Endothelial cell of umbilical vein (primary cell): ENCODE data around the gene HOMER1. TPM values are rescaled to one million over a fixed set of nuclear protein-coding genes. Genes with fewer than 3 reads are reported as not detected.

ENCODE experiments used
- BruUV-seq: library from RNA; stranded (reverse); fragments of 400-500 nt; replicated peaks from 2 replicates; lab custom pipeline; 2021; lab: Mats Ljungman, UMichigan
- CTCF ChIA-PET: fragments of 300-600, 350-600 bp; sonication (Branson Sonifier 250); formaldehyde crosslinking; loops from one replicate; lab custom pipeline; 2021; ENCODE audit warnings: antibody characterized with exemption, inconsistent platforms; lab: Charles Lee
- POLR2A ChIA-PET: fragments of 300-600, 350-600 bp; sonication (Branson Sonifier 250); formaldehyde crosslinking; loops from one replicate; lab custom pipeline; 2021; ENCODE audit warnings: antibody characterized with exemption, inconsistent platforms; lab: Charles Lee
- DNase-seq: peaks from one replicate; pipeline ENCODE4 v3.0.0-alpha.2; 2011; ENCODE audit warnings: low read depth, low spot score
- FAIRE-seq: peaks from 2 replicates; lab custom pipeline; 2011; peaks lifted over from hg19 to GRCh38; lab: Jason Lieb, UNC
- H2AFZ ChIP-seq: 2 replicates; pipeline ENCODE4 v1.6.0; 2012; ENCODE audit warnings: low read depth, low read length, control low read depth, inconsistent platforms
- H3K27ac ChIP-seq: 2 replicates; pipeline ENCODE4 v1.5.1; 2011; ENCODE audit warnings: low read depth, mild to moderate bottlenecking, control low read depth, low read length, moderate library complexity; ENCODE audit not compliant: insufficient read depth
- H3K27me3 ChIP-seq, 2 experiments: 2 replicates each; pipeline versions ENCODE4 v1.6.0 to v1.6.1; 2011; ENCODE audit warnings: low read length in 2 of 2, mixed read lengths in 1 of 2; ENCODE audit not compliant: control insufficient read depth in 2 of 2, insufficient read depth in 2 of 2
- H3K36me3 ChIP-seq, 2 experiments: 2 replicates in 1 of 2; 3 replicates in 1 of 2; pipeline ENCODE4 v1.5.1; 2011; ENCODE audit warnings: low read length in 2 of 2, mild to moderate bottlenecking in 1 of 2, moderate library complexity in 1 of 2; ENCODE audit not compliant: control insufficient read depth in 2 of 2, insufficient read depth in 2 of 2; ENCODE audit errors: extremely low read depth in 1 of 2
- H3K4me1 ChIP-seq: 3 replicates; pipeline ENCODE4 v1.5.1; 2011; ENCODE audit warnings: mild to moderate bottlenecking, low read length; ENCODE audit not compliant: control insufficient read depth, insufficient read depth; ENCODE audit errors: extremely low read depth
- H3K4me2 ChIP-seq: 2 replicates; pipeline ENCODE4 v1.6.1; 2011; ENCODE audit warnings: low read length, control low read depth, mixed read lengths; ENCODE audit not compliant: insufficient read depth
- H3K4me3 ChIP-seq, 3 experiments: fragments of 200-600 bp in 1 of 3; sonication (generic), shearing (Covaris generic) in 1 of 3; replicated peaks in 1 of 3; 2 replicates each; pipeline ENCODE4 v1.5.1; 2011 to 2016; ENCODE audit warnings: control low read depth in 3 of 3, low read length in 3 of 3, mild to moderate bottlenecking in 2 of 3, inconsistent platforms in 1 of 3, low read depth in 1 of 3, moderate library complexity in 1 of 3; ENCODE audit not compliant: insufficient read depth in 1 of 3
- H3K79me2 ChIP-seq: 2 replicates; pipeline ENCODE4 v1.6.0; 2012; ENCODE audit warnings: low read length, inconsistent platforms; ENCODE audit not compliant: control insufficient read depth, insufficient read depth
- H3K9ac ChIP-seq: replicated peaks from 2 replicates; pipeline ENCODE3; 2011; ENCODE audit warnings: low read length, control low read depth; ENCODE audit not compliant: insufficient read depth; ENCODE audit errors: extremely low read depth
- H3K9me1 ChIP-seq: replicated peaks from 3 replicates; pipeline ENCODE4 v1.6.0; 2011; ENCODE audit warnings: mild to moderate bottlenecking, low read length; ENCODE audit not compliant: control insufficient read depth, insufficient read depth; ENCODE audit errors: extremely low read depth
- H3K9me3 ChIP-seq: replicated peaks from 2 replicates; pipeline ENCODE4 v1.5.1; 2012; ENCODE audit warnings: low read length, inconsistent platforms; ENCODE audit not compliant: control insufficient read depth, insufficient read depth
- H4K20me1 ChIP-seq: replicated peaks from 2 replicates; pipeline ENCODE3; 2011; ENCODE audit warnings: mild to moderate bottlenecking, low read length; ENCODE audit not compliant: control insufficient read depth, insufficient read depth; ENCODE audit errors: extremely low read depth
- CTCF ChIP-seq, 2 donors: IDR thresholded peaks; 1 replicate in 1 of 2; 2 replicates in 1 of 2; pipeline ENCODE4 v1.5.1; 2011; ENCODE audit warnings: low read length in 2 of 2, mild to moderate bottlenecking in 2 of 2, moderate library complexity in 2 of 2, control low read depth in 1 of 2, inconsistent platforms in 1 of 2, low read depth in 1 of 2; ENCODE audit not compliant: insufficient read depth in 1 of 2; ENCODE audit errors: extremely low read depth in 1 of 2
- EZH2 ChIP-seq: IDR thresholded peaks from 2 replicates; pipeline ENCODE4 v1.6.1; 2012; ENCODE audit warnings: borderline replicate concordance, low read depth, mild to moderate bottlenecking, moderate library complexity, low read length, inconsistent platforms; ENCODE audit not compliant: severe bottlenecking
- FOS ChIP-seq: IDR thresholded peaks from 2 replicates; pipeline ENCODE4 v1.6.1; 2011; ENCODE audit warnings: mild to moderate bottlenecking, low read length, moderate library complexity, borderline replicate concordance; ENCODE audit not compliant: insufficient read depth
- GATA2 ChIP-seq: IDR thresholded peaks from 2 replicates; pipeline ENCODE4 v1.7.0; 2011; ENCODE audit warnings: low read depth, mild to moderate bottlenecking, moderate library complexity, mixed read lengths, low read length; ENCODE audit not compliant: insufficient read length, insufficient read depth
- JUN ChIP-seq: IDR thresholded peaks from 2 replicates; pipeline ENCODE4 v1.6.1; 2011; ENCODE audit warnings: borderline replicate concordance, low read depth; ENCODE audit not compliant: insufficient read length, insufficient read depth
- MAX ChIP-seq: IDR thresholded peaks from 2 replicates; pipeline ENCODE4 v1.6.1; 2011; ENCODE audit not compliant: insufficient read depth, insufficient read length
- MYC ChIP-seq: IDR thresholded peaks from one replicate; pipeline ENCODE4 v1.6.1; 2011; ENCODE audit warnings: mild to moderate bottlenecking, low read depth, low read length
- POLR2A ChIP-seq: IDR thresholded peaks from 2 replicates; pipeline ENCODE4 v1.6.1; 2012; ENCODE audit warnings: low read depth, mild to moderate bottlenecking, control low read depth, low read length
- POLR2AphosphoS5 ChIP-seq: IDR thresholded peaks from 2 replicates; pipeline ENCODE4 v1.6.1; 2012; ENCODE audit warnings: low read depth, mild to moderate bottlenecking, control low read depth, low read length, moderate library complexity; ENCODE audit not compliant: insufficient read depth
- dilution Hi-C: fragments of 300-500 bp; cut with MboI; formaldehyde crosslinking; loops from one replicate; pipeline ENCODE4 v1.15.0; 2019; ENCODE audit warnings: low sequenced_read_pairs; ENCODE audit not compliant: extremely low pct_ligation_motif_present
- intact Hi-C: fragments of 100-400 bp; cut with micrococcal nuclease; formaldehyde crosslinking; loops from one replicate; pipeline ENCODE4 v1.10.0; 2022
- polyA plus RNA-seq, 4 experiments: library from polyadenylated mRNA; depleted of rRNA in 3 of 4; stranded (reverse) in 3 of 4; unstranded in 1 of 4; fragments of >200 nt; gene quantifications; 2 replicates each; pipeline versions ENCODE4 v1.2.1 to v1.2.3, GENCODE V29; 2011 to 2012; ENCODE audit warnings: missing spikeins in 1 of 4
- total RNA-seq: library from RNA; stranded (reverse); gene quantifications from 2 replicates; pipeline ENCODE4 v1.2.3, GENCODE V29; 2021

The HOMER1 gene
- total and polyA plus RNA-seq, 2 donors (not counting 3 experiments of a cell fraction or from before 2014, with no cell fraction given): 0.57 to 3.9 TPM

- Histone ChIP-seq H2AFZ (no peak overlapping the region), H3K9me3 (no peaks in the 10 kb centered on the region), H3K4me1 (no peaks in the 10 kb centered on the region), H3K27me3 (no peaks in the 10 kb centered on the region), H3K9ac (no peak overlapping the region), H3K9me1 (no peaks in the 10 kb centered on the region), H3K27ac (no peak overlapping the region), H3K4me2 (no peak overlapping the region), H4K20me1 (no peaks in the 10 kb centered on the region), H3K4me3 (no peak overlapping the region), H3K79me2 (no peaks in the 10 kb centered on the region), H3K36me3 (no peaks in the 10 kb centered on the region)
- POLR2A ChIA-PET: no interaction called here
- peak; percentile 12 for FAIRE-seq
- TF ChIP-seq CTCF (IDR thresholded peaks at IDR 0.05; ENCODE audit: extremely low read depth in 1 of 2, insufficient read depth in 1 of 2, low read depth in 1 of 2, low read length in 2 of 2): no peak
- TF ChIP-seq EZH2: no peak
- no peak for TF ChIP-seq MYC
- TF ChIP-seq GATA2: no peak
- TF ChIP-seq FOS: no peak
- TF ChIP-seq JUN: no peak
- TF ChIP-seq POLR2A: no peak
- TF ChIP-seq MAX: no peak
- TF ChIP-seq POLR2AphosphoS5: no peak
- no TSS peak for BruUV-seq
- dilution Hi-C loops: no loop called here
- intact Hi-C loops: no loop called here
- CTCF ChIA-PET: interaction anchor here (1.9 to 2.0 kb wide), 2 partner anchors 338 to 447 kb away, joined by 4 to 9 read pairs; no protein-coding TSS in a partner anchor
- DNase-seq: no peak
Measured at GRCh38 chr5:79471556-79471955, 42.4 kb downstream of the HOMER1 start.
